HCT116 (cell line): ENCODE results near the gene HTRA3.

Experiments
- CEBPB ChIP-seq: IDR thresholded peaks from 2 replicates; pipeline ENCODE4 v1.6.1; 2012; ENCODE audit warnings: low read depth
- CTCF ChIP-seq, 3 experiments: fragments of 200-600 bp in 1 of 3; sonication (generic) in 1 of 3; IDR thresholded peaks in 2 of 3; conservative IDR thresholded peaks in 1 of 3; 2 replicates each; pipeline ENCODE4 v1.5.1; 2012 to 2017; ENCODE audit warnings: low read depth in 2 of 3, low read length in 2 of 3, antibody characterized with exemption in 1 of 3, borderline replicate concordance in 1 of 3, control low read depth in 1 of 3, mild to moderate bottlenecking in 1 of 3, mixed read lengths in 1 of 3, mixed run types in 1 of 3, moderate library complexity in 1 of 3; ENCODE audit not compliant: insufficient read depth in 1 of 3
- EZH2 ChIP-seq: fragments of 200-600 bp; sonication (generic); IDR thresholded peaks from 2 replicates; pipeline ENCODE4 v1.6.1; 2017; ENCODE audit warnings: antibody characterized with exemption, mixed run types
- EZH2phosphoT487 ChIP-seq: fragments of 200-600 bp; IDR thresholded peaks from 2 replicates; pipeline ENCODE4 v1.6.1; 2018; ENCODE audit warnings: antibody characterized with exemption, borderline replicate concordance
- JUND ChIP-seq: IDR thresholded peaks from 2 replicates; pipeline ENCODE4 v1.6.1; 2012
- MAX ChIP-seq: IDR thresholded peaks from 2 replicates; pipeline ENCODE4 v1.6.1; 2012
- POLR2A ChIP-seq: IDR thresholded peaks from 2 replicates; pipeline ENCODE4 v1.7.0; 2011; ENCODE audit warnings: borderline replicate concordance; ENCODE audit not compliant: insufficient read depth, insufficient read length; ENCODE audit errors: extremely low read depth
- SIN3A ChIP-seq: IDR thresholded peaks from 2 replicates; pipeline ENCODE4 v1.6.1; 2012; ENCODE audit warnings: low read depth
- YY1 ChIP-seq: IDR thresholded peaks from 2 replicates; pipeline ENCODE4 v1.6.1; 2011; ENCODE audit warnings: low read length, low read depth, moderate library complexity, mild to moderate bottlenecking; ENCODE audit not compliant: insufficient replicate concordance; ENCODE audit errors: extremely low read depth
- ZFX ChIP-seq: fragments of 450-650 bp; IDR thresholded peaks from 2 replicates; pipeline ENCODE4 v1.6.1; 2017

- TF ChIP-seq CTCF (IDR thresholded peaks at IDR 0.05 in 2 of 3, conservative IDR thresholded peaks at IDR 0.05 in 1 of 3; ENCODE audit: borderline replicate concordance in 1 of 3, insufficient read depth in 1 of 3, low read depth in 2 of 3, low read length in 2 of 3) (no peak), SIN3A (no peak), ZFX (no peak), EZH2phosphoT487 (no peak), CEBPB (no peak), POLR2A (no peak), YY1 (no peak), JUND (no peak), MAX (no peak), EZH2 (no peak)
Observed at GRCh38 chr4:8287343-8288280, 18.1 kb downstream of the HTRA3 start.
